Measurements from ENCODE around the gene SUSD4. TPM values are rescaled to one million over a fixed set of nuclear protein-coding genes. Genes with fewer than 3 reads are reported as not detected.

Gene SUSD4
- total RNA-seq, 1 experiment from 2014 or later, result 3.5 TPM

DNA sequence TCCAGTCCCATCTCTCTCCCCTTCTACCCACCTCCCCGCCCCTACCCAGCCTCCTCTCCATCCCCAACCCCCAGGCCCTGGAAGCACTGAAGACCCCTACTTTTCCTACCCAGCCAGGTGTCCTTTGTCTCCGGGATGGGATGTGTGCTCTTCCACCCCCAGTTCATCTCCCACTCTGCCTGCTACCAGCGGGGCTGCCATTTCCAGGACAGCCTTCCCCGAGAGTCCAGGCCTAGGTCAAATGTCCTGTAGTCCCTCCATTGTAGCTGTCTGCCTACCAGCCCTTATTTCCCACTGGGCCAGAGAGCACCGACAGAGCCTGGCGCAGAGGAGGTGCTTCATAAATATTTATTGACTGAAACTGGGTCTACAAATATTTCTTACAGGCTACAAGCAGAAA lies 148.9 kb downstream of the SUSD4 start:
- H3K4me1 Mint-ChIP-seq, result peaks cover 4 to 5% of the 10 kb centered on the region in 2 experiments
- H3K79me1 ChIP-seq (ENCODE audit: insufficient read depth, low read depth, low read length, poor library complexity, severe bottlenecking), result no peaks in the 10 kb centered on the region
- H3K9ac ChIP-seq (ENCODE audit: extremely low read depth, insufficient read length, low read length), result no peak overlapping the region
- no peak overlapping the region for H2BK20ac ChIP-seq (ENCODE audit: low read depth, low read length, poor library complexity, severe bottlenecking)
- no peak overlapping the region for H3K4ac ChIP-seq (ENCODE audit: low read depth, low read length)
- no peak overlapping the region for H3K4me3 Mint-ChIP-seq
- H3K18ac ChIP-seq (ENCODE audit: insufficient read length, low read depth, low read length), result no peak overlapping the region
- H3K23me2 ChIP-seq (ENCODE audit: insufficient read length, low read depth, low read length, poor library complexity, severe bottlenecking), result no peaks in the 10 kb centered on the region
- no peak overlapping the region for H2AFZ ChIP-seq (ENCODE audit: low read length)
- H2BK120ac ChIP-seq (ENCODE audit: low read depth, low read length, poor library complexity, severe bottlenecking), result no peak overlapping the region
- no peaks in the 10 kb centered on the region for H3K79me2 ChIP-seq (ENCODE audit: insufficient read depth, low read length)
- no peaks in the 10 kb centered on the region for H3K4me1 ChIP-seq (ENCODE audit: insufficient read depth, low read length)
- DNase-seq, result no peak
- no peak overlapping the region for H3K23ac ChIP-seq (ENCODE audit: insufficient read length, low read depth, low read length)
- no peaks in the 10 kb centered on the region for H4K20me1 ChIP-seq (ENCODE audit: control insufficient read depth, insufficient read depth, insufficient read length)
- peaks cover 7% of the 10 kb centered on the region for H3K27me3 Mint-ChIP-seq (ENCODE audit: low read depth)
- H3K9me3 ChIP-seq (ENCODE audit: control insufficient read depth, low read depth, low read length), result peaks cover 11% of the 10 kb centered on the region
- TF ChIP-seq, protein P1, sequence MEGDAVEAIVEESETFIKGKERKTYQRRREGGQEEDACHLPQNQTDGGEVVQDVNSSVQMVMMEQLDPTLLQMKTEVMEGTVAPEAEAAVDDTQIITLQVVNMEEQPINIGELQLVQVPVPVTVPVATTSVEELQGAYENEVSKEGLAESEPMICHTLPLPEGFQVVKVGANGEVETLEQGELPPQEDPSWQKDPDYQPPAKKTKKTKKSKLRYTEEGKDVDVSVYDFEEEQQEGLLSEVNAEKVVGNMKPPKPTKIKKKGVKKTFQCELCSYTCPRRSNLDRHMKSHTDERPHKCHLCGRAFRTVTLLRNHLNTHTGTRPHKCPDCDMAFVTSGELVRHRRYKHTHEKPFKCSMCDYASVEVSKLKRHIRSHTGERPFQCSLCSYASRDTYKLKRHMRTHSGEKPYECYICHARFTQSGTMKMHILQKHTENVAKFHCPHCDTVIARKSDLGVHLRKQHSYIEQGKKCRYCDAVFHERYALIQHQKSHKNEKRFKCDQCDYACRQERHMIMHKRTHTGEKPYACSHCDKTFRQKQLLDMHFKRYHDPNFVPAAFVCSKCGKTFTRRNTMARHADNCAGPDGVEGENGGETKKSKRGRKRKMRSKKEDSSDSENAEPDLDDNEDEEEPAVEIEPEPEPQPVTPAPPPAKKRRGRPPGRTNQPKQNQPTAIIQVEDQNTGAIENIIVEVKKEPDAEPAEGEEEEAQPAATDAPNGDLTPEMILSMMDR (conservative IDR thresholded peaks at IDR 0.05), result no peak
- no peak overlapping the region for H4K8ac ChIP-seq (replicated peaks; ENCODE audit: insufficient read length, low read depth, low read length)
- no CpG with 5 or more reads among the region's 6 CpGs for WGBS (ENCODE audit: extremely low coverage, insufficient read length, low lambda C conversion rate)
- no peak overlapping the region for H2BK5ac ChIP-seq (ENCODE audit: insufficient read length, low read length)
- H3K14ac ChIP-seq (ENCODE audit: insufficient read depth, low read length), result no peak overlapping the region; the same call in 1 of the 2 replicates
- H4K5ac ChIP-seq (ENCODE audit: insufficient read length, low read depth, low read length), result no peak overlapping the region
- no peak overlapping the region for H4K91ac ChIP-seq (ENCODE audit: insufficient read length, low read depth, low read length)
- H3K36me3 Mint-ChIP-seq (ENCODE audit: insufficient read depth in 1 of 3, low read depth in 3 of 3), result peaks cover 4 to 13% (median 11%) of the 10 kb centered on the region in 3 experiments; a peak in 5 of 7 replicates
- H3K27ac Mint-ChIP-seq, result no peak overlapping the region; a peak in 1 of 7 replicates
- no peak overlapping the region for H3K27ac ChIP-seq (ENCODE audit: insufficient read length, low read depth, low read length)
- H2BK12ac ChIP-seq (ENCODE audit: insufficient read length, low read depth, low read length), result no peak overlapping the region
- no peak overlapping the region for H3T11ph ChIP-seq (ENCODE audit: low read length)
- H2BK15ac ChIP-seq (ENCODE audit: low read depth, low read length), result no peak overlapping the region
- H3K27me3 ChIP-seq (ENCODE audit: insufficient read depth, low read length), result no peaks in the 10 kb centered on the region
- no peak overlapping the region for H3K4me2 ChIP-seq (ENCODE audit: insufficient read depth, insufficient read length, low read length)
- H3K56ac ChIP-seq (ENCODE audit: insufficient read length, low read depth, low read length), result no peak overlapping the region
- no peak overlapping the region for H2AK5ac ChIP-seq (ENCODE audit: insufficient read length, low read length)
- peaks cover 17 to 19% of the 10 kb centered on the region in 2 experiments for H3K9me3 Mint-ChIP-seq
